Measurements from ENCODE around the gene HNRNPUL1. TPM values are rescaled to one million over a fixed set of nuclear protein-coding genes. Genes with fewer than 3 reads are reported as not detected.

The HNRNPUL1 gene
- total RNA-seq, 1 donor from 2014 or later, result 256 TPM

GRCh38 chr19:41302624-41303351 is 38.6 kb downstream of the HNRNPUL1 start:
- Mint-ChIP-seq H3K9me3 (ENCODE audit: low read depth) (no peaks in the 10 kb centered on the region), H3K27ac (peak overlapping the region; percentile 79), H3K4me1 (ENCODE audit: low read depth) (peaks cover 8% of the 10 kb centered on the region), H3K36me3 (ENCODE audit: insufficient read depth) (peaks cover 27% of the 10 kb centered on the region), H3K27me3 (no peaks in the 10 kb centered on the region), H3K4me3 (ENCODE audit: low read depth) (no peak overlapping the region)
- DNase-seq (ENCODE audit: low spot score, unreplicated experiment), result no peak
- TF ChIP-seq CTCF (IDR thresholded peaks at IDR 0.05; ENCODE audit: unreplicated experiment), result no peak

DNA sequence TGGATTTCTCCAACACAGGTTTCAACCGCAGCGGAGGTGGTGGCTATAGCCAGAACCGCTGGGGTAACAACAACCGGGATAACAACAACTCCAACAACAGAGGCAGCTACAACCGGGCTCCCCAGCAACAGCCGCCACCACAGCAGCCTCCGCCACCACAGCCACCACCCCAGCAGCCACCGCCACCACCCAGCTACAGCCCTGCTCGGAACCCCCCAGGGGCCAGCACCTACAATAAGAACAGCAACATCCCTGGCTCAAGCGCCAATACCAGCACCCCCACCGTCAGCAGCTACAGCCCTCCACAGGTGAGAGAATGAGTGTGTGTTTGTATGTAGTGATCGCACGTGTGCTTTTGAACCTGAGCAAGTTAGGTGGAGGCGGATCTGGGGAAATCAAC is 39.8 kb downstream of the HNRNPUL1 start:
- H3K36me3 Mint-ChIP-seq (ENCODE audit: insufficient read depth), result peaks cover 24% of the 10 kb centered on the region
- H3K27ac Mint-ChIP-seq, result peak overlapping the region; percentile 16
- no peaks in the 10 kb centered on the region for H3K9me3 Mint-ChIP-seq (ENCODE audit: low read depth)
- peaks cover 2% of the 10 kb centered on the region for H3K4me1 Mint-ChIP-seq (ENCODE audit: low read depth)
- TF ChIP-seq CTCF (IDR thresholded peaks at IDR 0.05; ENCODE audit: unreplicated experiment), result no peak
- no peak for DNase-seq (ENCODE audit: low spot score, unreplicated experiment)
- no peak overlapping the region for H3K4me3 Mint-ChIP-seq (ENCODE audit: low read depth)
- no peaks in the 10 kb centered on the region for H3K27me3 Mint-ChIP-seq

DNA sequence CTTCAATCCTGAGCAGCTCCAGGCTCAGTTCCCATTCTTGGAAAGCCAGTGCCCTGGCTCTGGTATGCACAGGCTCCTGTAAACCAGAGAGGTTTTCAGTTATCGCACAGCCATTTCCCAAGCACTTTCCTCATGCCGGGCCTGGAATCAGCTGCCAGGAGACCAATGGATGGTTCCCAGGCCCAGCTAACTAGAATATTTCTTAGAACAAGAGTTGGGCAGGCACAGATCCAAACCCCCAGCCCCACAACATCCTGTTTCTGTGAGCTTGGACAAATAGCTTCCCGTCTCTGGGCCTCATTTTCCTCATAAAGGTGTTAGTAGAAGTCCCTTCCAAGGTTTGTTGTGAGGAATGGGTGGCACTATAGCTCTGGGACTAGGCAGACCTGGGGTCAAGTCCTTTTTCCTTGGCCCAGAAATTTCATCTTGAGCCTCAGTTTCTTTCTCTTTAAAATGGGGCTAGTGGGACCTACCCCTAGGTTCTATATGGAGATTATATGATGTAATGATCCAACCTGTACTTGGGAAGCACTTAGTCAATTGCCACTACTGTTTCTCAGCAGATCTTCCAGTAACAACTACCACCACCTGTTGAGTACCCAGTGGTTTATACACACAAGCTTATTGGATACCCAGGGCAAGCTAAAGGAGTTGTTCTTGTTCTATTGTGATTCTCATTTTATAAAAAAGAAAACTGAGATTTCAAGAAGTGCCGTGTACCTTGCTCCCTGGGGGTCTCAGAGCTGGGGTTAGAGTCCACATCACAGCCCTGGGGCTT is 40.7 kb downstream of the HNRNPUL1 start:
- no peak for DNase-seq (ENCODE audit: low spot score, unreplicated experiment)
- H3K27me3 Mint-ChIP-seq, result no peaks in the 10 kb centered on the region
- peaks cover 6% of the 10 kb centered on the region for H3K4me1 Mint-ChIP-seq (ENCODE audit: low read depth)
- H3K27ac Mint-ChIP-seq, result no peak overlapping the region
- TF ChIP-seq CTCF (IDR thresholded peaks at IDR 0.05; ENCODE audit: unreplicated experiment), result no peak
- peaks cover 22% of the 10 kb centered on the region for H3K36me3 Mint-ChIP-seq (ENCODE audit: insufficient read depth)
- H3K9me3 Mint-ChIP-seq (ENCODE audit: low read depth), result no peaks in the 10 kb centered on the region
- no peak overlapping the region for H3K4me3 Mint-ChIP-seq (ENCODE audit: low read depth)

DNA sequence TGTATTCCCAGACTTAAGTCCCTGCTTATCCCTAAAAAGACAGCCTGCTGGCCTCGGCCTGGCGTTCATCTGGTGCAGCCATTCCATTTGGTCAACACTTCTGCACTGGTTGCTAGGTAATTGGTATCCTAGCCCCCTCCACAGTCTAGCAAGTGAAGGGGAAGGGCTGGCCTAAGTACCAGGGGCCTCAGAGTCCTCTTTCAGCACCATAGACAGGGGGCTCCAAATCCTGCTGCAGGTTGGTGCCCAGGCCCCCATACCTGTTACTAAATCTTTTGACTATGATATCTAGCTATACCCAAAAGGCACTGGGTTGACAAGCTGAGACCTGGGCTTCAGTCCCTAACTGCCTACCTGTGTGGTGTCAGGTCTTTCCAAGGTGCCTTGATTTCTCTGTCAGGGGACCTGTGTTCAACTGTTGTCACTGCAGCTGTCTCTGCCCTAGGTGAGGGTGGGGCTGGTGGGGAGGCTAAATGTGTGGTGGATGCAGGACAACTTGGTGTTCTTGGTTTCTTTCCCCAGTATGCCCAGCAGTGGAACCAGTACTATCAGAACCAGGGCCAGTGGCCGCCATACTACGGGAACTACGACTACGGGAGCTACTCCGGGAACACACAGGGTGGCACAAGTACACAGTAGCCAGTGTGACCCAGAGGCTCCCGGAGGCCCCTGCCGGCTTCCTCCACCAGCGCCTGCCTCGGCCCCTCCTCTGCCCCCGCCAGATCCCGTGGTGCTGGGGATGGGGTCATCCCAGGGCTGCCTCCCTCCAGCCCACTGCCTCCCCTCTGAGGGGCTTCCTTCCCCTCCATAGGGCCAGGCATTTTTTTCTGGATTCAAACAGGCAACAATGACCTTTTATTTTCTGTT is 42.0 kb downstream of the HNRNPUL1 start:
- Mint-ChIP-seq H3K9me3 (ENCODE audit: low read depth) (no peaks in the 10 kb centered on the region), H3K4me3 (ENCODE audit: low read depth) (no peak overlapping the region), H3K27me3 (no peaks in the 10 kb centered on the region), H3K4me1 (ENCODE audit: low read depth) (peaks cover 14% of the 10 kb centered on the region), H3K27ac (no peak overlapping the region), H3K36me3 (ENCODE audit: insufficient read depth) (peaks cover 19% of the 10 kb centered on the region)
- no peak for TF ChIP-seq CTCF (IDR thresholded peaks at IDR 0.05; ENCODE audit: unreplicated experiment)
- DNase-seq (ENCODE audit: low spot score, unreplicated experiment), result no peak

All from progenitor cell of endocrine pancreas (in vitro differentiated cells).